HepG2 (cell line): ENCODE data around the gene WWP2. TPM values are rescaled to one million over a fixed set of nuclear protein-coding genes. Genes with fewer than 3 reads are reported as not detected.

Source experiments
- EP300 ChIP-seq, 3 experiments: sonication (generic) in 1 of 3; formaldehyde crosslinking in 1 of 3; IDR thresholded peaks; 2 replicates each; pipeline versions ENCODE4 v1.5.1 to v1.6.1; 2011 to 2020; ENCODE audit warnings: low read depth in 2 of 3, low read length in 2 of 3, borderline replicate concordance in 1 of 3, improper control_type of control experiment in 1 of 3, mild to moderate bottlenecking in 1 of 3, missing genetic modification reagents in 1 of 3, moderate library complexity in 1 of 3
- FOXA1 ChIP-seq, 2 experiments: fragments of 450-650 bp in 1 of 2; sonication (generic) in 1 of 2; formaldehyde crosslinking in 1 of 2; IDR thresholded peaks; 2 replicates each; pipeline versions ENCODE4 v1.4.0 to v1.6.1; 2016 to 2020; ENCODE audit warnings: missing genetic modification reagents in 1 of 2
- GTF2F1 ChIP-seq: fragments of 150-350 bp; IDR thresholded peaks from 2 replicates; pipeline ENCODE4 v1.6.1; 2014; ENCODE audit warnings: low read length
- HNRNPH1 ChIP-seq: fragments of 200-400 bp; formaldehyde crosslinking; optimal IDR thresholded peaks from 2 replicates; pipeline ENCODE3; 2017; ENCODE audit warnings: mild to moderate bottlenecking, low read depth, low read length
- HNRNPLL ChIP-seq: fragments of 200-400 bp; formaldehyde crosslinking; IDR thresholded peaks from 2 replicates; pipeline ENCODE4 v1.6.1; 2017; ENCODE audit warnings: mild to moderate bottlenecking, low read depth, low read length; ENCODE audit not compliant: poor library complexity, severe bottlenecking
- KLF13 ChIP-seq: sonication (generic); formaldehyde crosslinking; IDR thresholded peaks from 2 replicates; pipeline ENCODE4 v1.4.0; 2020; ENCODE audit warnings: mild to moderate bottlenecking, missing genetic modification reagents
- KLF6 ChIP-seq: IDR thresholded peaks from 2 replicates; pipeline ENCODE4 v1.8.0; 2016; ENCODE audit warnings: missing biosample characterization, missing genetic modification reagents
- MED1 ChIP-seq: sonication (generic); formaldehyde crosslinking; IDR thresholded peaks from 2 replicates; pipeline ENCODE4 v1.4.0; 2020; ENCODE audit warnings: missing genetic modification reagents
- NFKB2 ChIP-seq: sonication (generic); formaldehyde crosslinking; IDR thresholded peaks from 2 replicates; pipeline ENCODE4 v1.4.0; 2020; ENCODE audit warnings: missing genetic modification reagents, borderline replicate concordance
- RFX5 ChIP-seq: IDR thresholded peaks from 2 replicates; pipeline ENCODE4 v1.6.1; 2011; ENCODE audit warnings: low read depth, low read length, improper control_type of control experiment
- ZNF12 ChIP-seq: sonication (generic); formaldehyde crosslinking; IDR thresholded peaks from 2 replicates; pipeline ENCODE4 v1.5.0; 2020; ENCODE audit warnings: missing genetic modification reagents
- ZNF253 ChIP-seq: sonication (generic); formaldehyde crosslinking; IDR thresholded peaks from 2 replicates; pipeline ENCODE4 v1.8.0; 2022; ENCODE audit warnings: mild to moderate bottlenecking, missing genetic modification reagents, borderline replicate concordance
- ZNF33A ChIP-seq: sonication (generic); formaldehyde crosslinking; IDR thresholded peaks from 2 replicates; pipeline ENCODE4 v1.5.1; 2020; ENCODE audit warnings: missing genetic modification reagents, mild to moderate bottlenecking, moderate library complexity, borderline replicate concordance
- ZNF34 ChIP-seq: sonication (generic); formaldehyde crosslinking; IDR thresholded peaks from 2 replicates; pipeline ENCODE4 v1.4.0; 2020; ENCODE audit warnings: mild to moderate bottlenecking, missing genetic modification reagents, borderline replicate concordance
- ZNF563 ChIP-seq: sonication (generic); formaldehyde crosslinking; IDR thresholded peaks from 2 replicates; pipeline ENCODE4 v1.8.0; 2022; ENCODE audit warnings: mild to moderate bottlenecking, moderate library complexity, missing genetic modification reagents
- polyA plus RNA-seq, 8 experiments: library from polyadenylated mRNA; depleted of rRNA in 3 of 8; stranded (reverse) in 7 of 8; unstranded in 1 of 8; fragments of >200 nt; fragmentation: Illumina TruSeq in 4 of 8; extraction: Trizol in 4 of 8; gene quantifications; 2 replicates each; pipeline versions ENCODE4 v1.2.1 to v1.2.3, GENCODE V29; 2011 to 2016; ENCODE audit warnings: low read depth in 4 of 8, missing spikeins in 1 of 8, mixed read lengths in 1 of 8; ENCODE audit not compliant: insufficient read depth in 1 of 8
- total RNA-seq, 5 experiments: library from RNA; depleted of rRNA; stranded (reverse); fragments of >200 nt; fragmentation: Illumina TruSeq; extraction: Trizol; gene quantifications; 2 replicates each; pipeline ENCODE4 v1.2.3, GENCODE V29; 2016; ENCODE audit warnings: low read depth in 1 of 5
- TF ChIP-seq, protein P1 (sequence below), 2 experiments: sonication (generic) in 1 of 2; formaldehyde crosslinking in 1 of 2; IDR thresholded peaks; 2 replicates each; pipeline versions ENCODE4 v1.6.1 to v1.9.0; 2014 to 2022; ENCODE audit warnings: antibody characterized with exemption in 1 of 2, borderline replicate concordance in 1 of 2, inconsistent platforms in 1 of 2, low read depth in 1 of 2, missing genetic modification reagents in 1 of 2
- TF ChIP-seq, protein P2 (sequence below): sonication (generic); formaldehyde crosslinking; IDR thresholded peaks from 2 replicates; pipeline ENCODE4 v1.9.0; 2021; ENCODE audit warnings: missing genetic modification reagents, borderline replicate concordance
- TF ChIP-seq, protein P3 (sequence below): sonication (generic); formaldehyde crosslinking; IDR thresholded peaks from 2 replicates; pipeline ENCODE4 v1.4.0; 2020; ENCODE audit warnings: mild to moderate bottlenecking, missing genetic modification reagents

The WWP2 gene
- total and polyA plus RNA-seq, 2 of the 13 experiments (the other 11 are each of a cell fraction or from before 2014, with no cell fraction given): 11.4 to 28.2 TPM

DNA sequence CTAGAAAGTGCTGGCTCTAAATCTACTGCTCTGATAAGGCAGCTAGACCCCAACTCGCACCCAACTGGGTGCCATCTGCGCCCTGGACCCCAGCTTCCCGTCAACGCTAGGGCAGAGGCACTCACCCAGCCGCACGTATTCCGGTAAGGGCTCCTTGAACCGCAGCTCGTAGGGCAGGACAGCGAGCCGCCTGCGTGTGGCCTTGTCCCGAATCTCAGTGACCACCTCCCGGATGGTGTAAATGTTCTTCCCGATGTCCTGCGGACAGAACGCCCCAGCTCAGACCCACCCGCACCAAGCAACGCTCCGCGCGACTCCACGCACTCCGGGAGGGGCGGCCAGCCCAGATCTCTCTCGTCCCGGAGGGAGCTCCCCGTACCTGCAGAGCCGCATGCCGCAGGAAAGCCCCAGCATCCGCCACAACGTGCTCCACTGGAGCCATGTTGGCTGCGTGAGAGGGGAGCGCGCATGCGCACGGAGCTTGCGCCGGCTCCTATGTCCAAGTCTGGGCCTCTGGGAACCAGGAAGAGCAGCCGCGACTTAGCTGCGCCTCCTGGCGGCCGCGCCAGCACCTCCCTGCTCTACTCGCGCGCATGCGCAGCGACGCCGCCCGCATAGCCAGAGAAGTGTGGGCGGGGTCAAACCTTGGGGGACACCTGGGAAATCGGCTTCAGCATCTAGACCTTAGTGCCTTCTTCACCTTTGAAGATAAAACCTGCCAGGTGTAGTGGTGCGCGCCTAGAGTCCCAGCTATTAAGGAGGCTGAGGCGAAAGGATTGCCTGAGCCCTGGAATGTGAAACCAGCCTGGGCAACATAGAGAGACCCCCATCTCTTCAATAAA lies 7.4 kb upstream of the WWP2 start, which contains the start of gene NOB1 (continued):
- TF ChIP-seq, protein P1, sequence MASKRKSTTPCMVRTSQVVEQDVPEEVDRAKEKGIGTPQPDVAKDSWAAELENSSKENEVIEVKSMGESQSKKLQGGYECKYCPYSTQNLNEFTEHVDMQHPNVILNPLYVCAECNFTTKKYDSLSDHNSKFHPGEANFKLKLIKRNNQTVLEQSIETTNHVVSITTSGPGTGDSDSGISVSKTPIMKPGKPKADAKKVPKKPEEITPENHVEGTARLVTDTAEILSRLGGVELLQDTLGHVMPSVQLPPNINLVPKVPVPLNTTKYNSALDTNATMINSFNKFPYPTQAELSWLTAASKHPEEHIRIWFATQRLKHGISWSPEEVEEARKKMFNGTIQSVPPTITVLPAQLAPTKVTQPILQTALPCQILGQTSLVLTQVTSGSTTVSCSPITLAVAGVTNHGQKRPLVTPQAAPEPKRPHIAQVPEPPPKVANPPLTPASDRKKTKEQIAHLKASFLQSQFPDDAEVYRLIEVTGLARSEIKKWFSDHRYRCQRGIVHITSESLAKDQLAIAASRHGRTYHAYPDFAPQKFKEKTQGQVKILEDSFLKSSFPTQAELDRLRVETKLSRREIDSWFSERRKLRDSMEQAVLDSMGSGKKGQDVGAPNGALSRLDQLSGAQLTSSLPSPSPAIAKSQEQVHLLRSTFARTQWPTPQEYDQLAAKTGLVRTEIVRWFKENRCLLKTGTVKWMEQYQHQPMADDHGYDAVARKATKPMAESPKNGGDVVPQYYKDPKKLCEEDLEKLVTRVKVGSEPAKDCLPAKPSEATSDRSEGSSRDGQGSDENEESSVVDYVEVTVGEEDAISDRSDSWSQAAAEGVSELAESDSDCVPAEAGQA (IDR thresholded peaks at IDR 0.05; ENCODE audit: low read depth): peak; percentile 71; the same call in 1 of the 2 replicates
- TF ChIP-seq, protein P1 (CRISPR knock-in tag; IDR thresholded peaks at IDR 0.05; ENCODE audit: borderline replicate concordance): peak; percentile 30; the same call in 1 of the 2 replicates
- TF ChIP-seq ZNF33A (CRISPR knock-in tag) (no peak), GTF2F1 (no peak), HNRNPLL (peak; percentile 89), RFX5 (peak; percentile 34; the same call in 1 of the 2 replicates), ZNF34 (CRISPR knock-in tag) (peak; percentile 85), FOXA1 (IDR thresholded peaks at IDR 0.05) (no peak), FOXA1 (CRISPR knock-in tag; IDR thresholded peaks at IDR 0.05) (no peak; the same call in none of the 2 replicates), MED1 (CRISPR knock-in tag) (peak; percentile 86), ZNF253 (CRISPR knock-in tag) (peak; percentile 95; the same call in 1 of the 2 replicates), ZNF563 (peak; percentile 89; the same call in 1 of the 2 replicates), KLF13 (CRISPR knock-in tag) (no peak), HNRNPH1 (no peak), KLF6 (CRISPR knock-in tag) (peak; percentile 85; the same call in 1 of the 2 replicates), NFKB2 (CRISPR knock-in tag) (peak; percentile 98), EP300 (IDR thresholded peaks at IDR 0.05; ENCODE audit: low read depth in 2 of 2, low read length in 2 of 2) (no peak), EP300 (CRISPR knock-in tag; IDR thresholded peaks at IDR 0.05; ENCODE audit: borderline replicate concordance) (no peak), ZNF12 (CRISPR knock-in tag) (no peak)
- TF ChIP-seq, protein P2, sequence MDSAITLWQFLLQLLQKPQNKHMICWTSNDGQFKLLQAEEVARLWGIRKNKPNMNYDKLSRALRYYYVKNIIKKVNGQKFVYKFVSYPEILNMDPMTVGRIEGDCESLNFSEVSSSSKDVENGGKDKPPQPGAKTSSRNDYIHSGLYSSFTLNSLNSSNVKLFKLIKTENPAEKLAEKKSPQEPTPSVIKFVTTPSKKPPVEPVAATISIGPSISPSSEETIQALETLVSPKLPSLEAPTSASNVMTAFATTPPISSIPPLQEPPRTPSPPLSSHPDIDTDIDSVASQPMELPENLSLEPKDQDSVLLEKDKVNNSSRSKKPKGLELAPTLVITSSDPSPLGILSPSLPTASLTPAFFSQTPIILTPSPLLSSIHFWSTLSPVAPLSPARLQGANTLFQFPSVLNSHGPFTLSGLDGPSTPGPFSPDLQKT (CRISPR knock-in tag): no peak
- TF ChIP-seq, protein P3, sequence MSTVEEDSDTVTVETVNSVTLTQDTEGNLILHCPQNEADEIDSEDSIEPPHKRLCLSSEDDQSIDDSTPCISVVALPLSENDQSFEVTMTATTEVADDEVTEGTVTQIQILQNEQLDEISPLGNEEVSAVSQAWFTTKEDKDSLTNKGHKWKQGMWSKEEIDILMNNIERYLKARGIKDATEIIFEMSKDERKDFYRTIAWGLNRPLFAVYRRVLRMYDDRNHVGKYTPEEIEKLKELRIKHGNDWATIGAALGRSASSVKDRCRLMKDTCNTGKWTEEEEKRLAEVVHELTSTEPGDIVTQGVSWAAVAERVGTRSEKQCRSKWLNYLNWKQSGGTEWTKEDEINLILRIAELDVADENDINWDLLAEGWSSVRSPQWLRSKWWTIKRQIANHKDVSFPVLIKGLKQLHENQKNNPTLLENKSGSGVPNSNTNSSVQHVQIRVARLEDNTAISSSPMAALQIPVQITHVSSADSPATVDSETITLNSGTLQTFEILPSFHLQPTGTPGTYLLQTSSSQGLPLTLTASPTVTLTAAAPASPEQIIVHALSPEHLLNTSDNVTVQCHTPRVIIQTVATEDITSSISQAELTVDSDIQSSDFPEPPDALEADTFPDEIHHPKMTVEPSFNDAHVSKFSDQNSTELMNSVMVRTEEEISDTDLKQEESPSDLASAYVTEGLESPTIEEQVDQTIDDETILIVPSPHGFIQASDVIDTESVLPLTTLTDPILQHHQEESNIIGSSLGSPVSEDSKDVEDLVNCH (CRISPR knock-in tag): no peak
